PFSK-1 (cell line): Measurements from ENCODE around the gene GARIN5B.

ENCODE experiments used
- FOXP2 ChIP-seq: optimal IDR thresholded peaks from 2 replicates; pipeline ENCODE3; 2011; ENCODE audit warnings: borderline replicate concordance, control low read depth, inconsistent platforms; ENCODE audit not compliant: insufficient read depth; ENCODE audit errors: extremely low read length, extremely low read depth
- POLR2AphosphoS5 ChIP-seq: IDR thresholded peaks from 2 replicates; pipeline ENCODE4 v1.6.1; 2012; ENCODE audit warnings: low read depth, mild to moderate bottlenecking, control low read depth, low read length, moderate library complexity
- REST ChIP-seq, 2 experiments: IDR thresholded peaks; 2 replicates each; pipeline versions ENCODE4 v1.6.1 to v1.8.0; 2011 to 2012; ENCODE audit warnings: low read depth in 2 of 2, low read length in 2 of 2, control low read depth in 1 of 2, inconsistent platforms in 1 of 2, mild to moderate bottlenecking in 1 of 2, moderate library complexity in 1 of 2; ENCODE audit not compliant: insufficient read depth in 1 of 2
- SIN3A ChIP-seq: IDR thresholded peaks from 2 replicates; pipeline ENCODE4 v1.6.1; 2012; ENCODE audit warnings: mild to moderate bottlenecking, low read length, moderate library complexity, borderline replicate concordance; ENCODE audit not compliant: insufficient read depth
- TAF1 ChIP-seq: IDR thresholded peaks from 2 replicates; pipeline ENCODE4 v1.6.1; 2012; ENCODE audit warnings: low read length, control low read depth, borderline replicate concordance; ENCODE audit not compliant: insufficient read depth

The GARIN5B gene

GRCh38 chr19:55309448-55309847 is 53.6 kb downstream of the GARIN5B start:
- TF ChIP-seq POLR2AphosphoS5, result no peak
- no peak for TF ChIP-seq SIN3A
- TF ChIP-seq FOXP2, result no peak
- TF ChIP-seq TAF1, result no peak

- TF ChIP-seq REST (IDR thresholded peaks at IDR 0.05; ENCODE audit: insufficient read depth in 1 of 2, low read depth in 2 of 2, low read length in 2 of 2) (no peak), POLR2AphosphoS5 (no peak), FOXP2 (no peak), TAF1 (no peak), SIN3A (no peak)
Observed at GRCh38 chr19:55308281-55308680, 54.8 kb downstream of the GARIN5B start.

- no peak for TF ChIP-seq POLR2AphosphoS5
- TF ChIP-seq FOXP2, result no peak
- TF ChIP-seq SIN3A, result no peak
- TF ChIP-seq REST (IDR thresholded peaks at IDR 0.05; ENCODE audit: insufficient read depth in 1 of 2, low read depth in 2 of 2, low read length in 2 of 2), result no peak
- no peak for TF ChIP-seq TAF1
Observed at GRCh38 chr19:55306712-55307111, 56.3 kb downstream of the GARIN5B start.

- TF ChIP-seq SIN3A (no peak), FOXP2 (no peak), POLR2AphosphoS5 (no peak), TAF1 (no peak)
Observed at GRCh38 chr19:55305983-55306562, 57.0 kb downstream of the GARIN5B start.

GRCh38 chr19:55305491-55305890 is 57.6 kb downstream of the GARIN5B start:
- TF ChIP-seq FOXP2 (no peak), REST (IDR thresholded peaks at IDR 0.05; ENCODE audit: insufficient read depth in 1 of 2, low read depth in 2 of 2, low read length in 2 of 2) (no peak), SIN3A (no peak), POLR2AphosphoS5 (no peak), TAF1 (no peak)

GRCh38 chr19:55304980-55305379 is 58.1 kb downstream of the GARIN5B start:
- TF ChIP-seq REST (IDR thresholded peaks at IDR 0.05; ENCODE audit: insufficient read depth in 1 of 2, low read depth in 2 of 2, low read length in 2 of 2), result no peak
- no peak for TF ChIP-seq SIN3A
- no peak for TF ChIP-seq POLR2AphosphoS5
